H1 (cell line): ENCODE data around the gene PMEPA1.

ENCODE experiments used
- EGR1 ChIP-seq: IDR thresholded peaks from 2 replicates; pipeline ENCODE4 v1.6.1; 2011; ENCODE audit warnings: low read depth, low read length, borderline replicate concordance
- GABPA ChIP-seq: IDR thresholded peaks from 2 replicates; pipeline ENCODE4 v1.6.1; 2011; ENCODE audit warnings: mild to moderate bottlenecking, low read length, moderate library complexity, borderline replicate concordance; ENCODE audit not compliant: insufficient read depth
- JUN ChIP-seq: IDR thresholded peaks from 2 replicates; pipeline ENCODE4 v1.6.1; 2011; ENCODE audit warnings: low read depth, mild to moderate bottlenecking, improper control_type of control experiment, low read length
- MAFK ChIP-seq: IDR thresholded peaks from 2 replicates; pipeline ENCODE4 v1.6.1; 2012; ENCODE audit warnings: low read depth, mild to moderate bottlenecking, improper control_type of control experiment, low read length
- POLR2A ChIP-seq, 2 experiments: IDR thresholded peaks; 1 replicate in 1 of 2; 2 replicates in 1 of 2; pipeline ENCODE4 v1.6.1; 2011; ENCODE audit warnings: low read depth in 2 of 2, low read length in 2 of 2, mild to moderate bottlenecking in 2 of 2; ENCODE audit errors: control extremely low read depth in 1 of 2
- RFX5 ChIP-seq: IDR thresholded peaks from 2 replicates; pipeline ENCODE4 v1.6.1; 2011; ENCODE audit warnings: low read depth, low read length, improper control_type of control experiment, borderline replicate concordance
- YY1 ChIP-seq: IDR thresholded peaks from 2 replicates; pipeline ENCODE4 v1.6.1; 2011; ENCODE audit warnings: low read depth, mild to moderate bottlenecking, low read length
- TF ChIP-seq, protein P1 (sequence below), 3 experiments: IDR thresholded peaks; 1 replicate in 2 of 3; 2 replicates in 1 of 3; pipeline versions ENCODE4 v1.5.1 to v1.6.1; 2011; ENCODE audit warnings: low read length in 3 of 3, mild to moderate bottlenecking in 3 of 3, inconsistent platforms in 2 of 3, low read depth in 1 of 3, moderate library complexity in 1 of 3; ENCODE audit not compliant: insufficient read depth in 1 of 3; ENCODE audit errors: control extremely low read depth in 1 of 3
- TF ChIP-seq, protein P2 (sequence below): IDR thresholded peaks from 2 replicates; pipeline ENCODE4 v1.6.1; 2012; ENCODE audit warnings: inconsistent platforms
- TF ChIP-seq, protein P3 (sequence below): IDR thresholded peaks from 2 replicates; pipeline ENCODE4 v1.6.1; 2012; ENCODE audit warnings: low read length, inconsistent platforms

DNA sequence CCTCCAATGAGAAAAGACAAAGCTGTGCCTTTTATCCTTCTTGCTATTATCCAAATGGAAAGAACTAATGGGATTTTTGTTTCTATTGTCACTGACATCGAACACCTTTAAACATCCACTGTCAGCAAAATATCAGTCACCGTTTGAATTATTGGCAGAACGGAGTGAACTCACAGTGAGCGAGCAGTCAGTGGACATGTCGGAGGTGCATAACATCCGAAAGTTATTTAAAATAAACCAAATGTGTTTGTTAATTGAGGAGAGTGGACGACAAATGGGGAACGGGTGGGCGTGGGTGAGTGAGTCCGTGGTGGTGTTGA, 38.8 kb downstream of the PMEPA1 start:
- no peak for TF ChIP-seq POLR2A (IDR thresholded peaks at IDR 0.05; ENCODE audit: control extremely low read depth in 1 of 2, low read depth in 2 of 2, low read length in 2 of 2)
- TF ChIP-seq, protein P1, sequence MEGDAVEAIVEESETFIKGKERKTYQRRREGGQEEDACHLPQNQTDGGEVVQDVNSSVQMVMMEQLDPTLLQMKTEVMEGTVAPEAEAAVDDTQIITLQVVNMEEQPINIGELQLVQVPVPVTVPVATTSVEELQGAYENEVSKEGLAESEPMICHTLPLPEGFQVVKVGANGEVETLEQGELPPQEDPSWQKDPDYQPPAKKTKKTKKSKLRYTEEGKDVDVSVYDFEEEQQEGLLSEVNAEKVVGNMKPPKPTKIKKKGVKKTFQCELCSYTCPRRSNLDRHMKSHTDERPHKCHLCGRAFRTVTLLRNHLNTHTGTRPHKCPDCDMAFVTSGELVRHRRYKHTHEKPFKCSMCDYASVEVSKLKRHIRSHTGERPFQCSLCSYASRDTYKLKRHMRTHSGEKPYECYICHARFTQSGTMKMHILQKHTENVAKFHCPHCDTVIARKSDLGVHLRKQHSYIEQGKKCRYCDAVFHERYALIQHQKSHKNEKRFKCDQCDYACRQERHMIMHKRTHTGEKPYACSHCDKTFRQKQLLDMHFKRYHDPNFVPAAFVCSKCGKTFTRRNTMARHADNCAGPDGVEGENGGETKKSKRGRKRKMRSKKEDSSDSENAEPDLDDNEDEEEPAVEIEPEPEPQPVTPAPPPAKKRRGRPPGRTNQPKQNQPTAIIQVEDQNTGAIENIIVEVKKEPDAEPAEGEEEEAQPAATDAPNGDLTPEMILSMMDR (IDR thresholded peaks at IDR 0.05; ENCODE audit: control extremely low read depth in 1 of 3, insufficient read depth in 1 of 3, low read depth in 1 of 3, low read length in 3 of 3): no peak
- no peak for TF ChIP-seq GABPA
- no peak for TF ChIP-seq JUN
- no peak for TF ChIP-seq MAFK
- TF ChIP-seq EGR1: no peak
- TF ChIP-seq, protein P2, sequence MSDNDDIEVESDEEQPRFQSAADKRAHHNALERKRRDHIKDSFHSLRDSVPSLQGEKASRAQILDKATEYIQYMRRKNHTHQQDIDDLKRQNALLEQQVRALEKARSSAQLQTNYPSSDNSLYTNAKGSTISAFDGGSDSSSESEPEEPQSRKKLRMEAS: no peak
- TF ChIP-seq RFX5: no peak
- no peak for TF ChIP-seq YY1
- TF ChIP-seq, protein P3, sequence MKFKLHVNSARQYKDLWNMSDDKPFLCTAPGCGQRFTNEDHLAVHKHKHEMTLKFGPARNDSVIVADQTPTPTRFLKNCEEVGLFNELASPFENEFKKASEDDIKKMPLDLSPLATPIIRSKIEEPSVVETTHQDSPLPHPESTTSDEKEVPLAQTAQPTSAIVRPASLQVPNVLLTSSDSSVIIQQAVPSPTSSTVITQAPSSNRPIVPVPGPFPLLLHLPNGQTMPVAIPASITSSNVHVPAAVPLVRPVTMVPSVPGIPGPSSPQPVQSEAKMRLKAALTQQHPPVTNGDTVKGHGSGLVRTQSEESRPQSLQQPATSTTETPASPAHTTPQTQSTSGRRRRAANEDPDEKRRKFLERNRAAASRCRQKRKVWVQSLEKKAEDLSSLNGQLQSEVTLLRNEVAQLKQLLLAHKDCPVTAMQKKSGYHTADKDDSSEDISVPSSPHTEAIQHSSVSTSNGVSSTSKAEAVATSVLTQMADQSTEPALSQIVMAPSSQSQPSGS: no peak
